Activated CD8-positive, alpha-beta memory T cell treated with anti-CD3 and anti-CD28 coated beads for 36 hours (primary cell): ENCODE data around the gene CUX1. TPM values are rescaled to one million over a fixed set of nuclear protein-coding genes. Genes with fewer than 3 reads are reported as not detected.

ENCODE experiments used
- CTCF ChIA-PET: fragments of 350-600 bp; sonication (Branson Sonifier 250); formaldehyde crosslinking; loops from one replicate; lab custom pipeline; 2021; ENCODE audit warnings: antibody characterized with exemption; lab: Charles Lee
- POLR2A ChIA-PET: fragments of 350-600 bp; sonication (Branson Sonifier 250); formaldehyde crosslinking; loops from one replicate; lab custom pipeline; 2021; ENCODE audit warnings: antibody characterized with exemption; lab: Charles Lee
- total RNA-seq, 2 experiments: library from RNA; stranded (reverse); gene quantifications; one replicate each; pipeline ENCODE4 v1.2.3, GENCODE V29; 2021

CUX1 gene
- total RNA-seq, 2 experiments from 2014 or later, result 21.1 to 23.2 TPM

DNA sequence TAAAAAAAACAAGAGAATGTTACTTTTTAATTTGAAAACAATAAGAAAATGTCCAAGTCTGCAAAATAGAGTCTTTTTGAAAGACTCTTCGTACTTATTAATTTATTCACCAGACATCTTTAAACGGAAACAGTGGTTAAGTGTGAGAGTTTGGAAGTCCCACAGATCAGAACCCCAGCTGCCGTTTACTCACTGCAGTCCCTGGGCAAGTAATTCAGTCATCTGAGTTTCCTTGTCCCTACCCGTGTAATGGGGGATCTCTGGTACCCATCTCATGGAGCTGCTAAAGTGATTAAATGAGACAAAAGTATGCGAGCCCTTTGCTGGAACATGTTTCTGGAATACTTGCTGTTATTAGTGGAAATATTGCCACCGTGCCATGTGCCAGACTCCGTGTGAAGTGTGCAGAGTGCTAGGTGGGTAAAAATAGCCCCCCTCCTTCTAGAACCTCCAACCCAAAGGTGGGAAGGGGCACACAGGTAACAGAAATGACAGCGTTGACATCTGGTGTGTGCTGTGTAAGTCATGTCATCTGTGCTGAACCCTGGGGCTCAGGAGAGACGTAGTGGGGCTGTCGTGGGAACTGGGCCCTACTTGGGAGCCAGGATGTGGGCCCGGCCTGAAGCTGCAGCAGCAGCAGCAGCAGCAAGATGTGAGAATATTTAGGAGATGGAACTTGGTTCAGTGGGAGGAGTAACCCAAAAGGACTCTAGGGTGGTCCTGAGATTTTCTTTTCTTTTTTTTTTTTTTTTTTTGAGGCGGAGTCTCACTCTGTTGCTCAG lies 140.5 kb downstream of the CUX1 start:
- ChIA-PET CTCF (no interaction called here), POLR2A (interaction anchor here (0.7 kb wide), 1 partner anchor 102 kb away, joined by 5 read pairs; no protein-coding TSS in a partner anchor)

DNA sequence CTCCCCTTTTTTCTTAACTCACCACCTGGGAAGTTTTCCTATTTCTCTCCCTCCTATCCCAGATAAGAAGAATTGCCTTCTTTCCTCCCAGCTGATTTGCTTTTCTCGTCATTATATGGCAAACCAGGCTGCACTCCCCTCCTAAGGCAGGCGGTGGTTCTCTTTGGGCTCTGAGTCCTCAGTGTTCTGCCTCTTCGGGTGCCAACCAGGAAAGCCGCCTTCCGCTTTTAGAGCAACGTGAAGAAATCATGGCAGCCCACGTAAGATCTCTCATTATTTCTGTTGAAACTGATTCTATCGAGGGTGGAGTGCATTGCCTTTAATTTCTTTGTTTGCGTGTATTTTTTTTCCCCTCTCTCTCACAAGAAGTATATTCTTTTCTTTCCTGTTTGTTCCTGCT lies 141.9 kb downstream of the CUX1 start:
- ChIA-PET POLR2A (no interaction called here), CTCF (no interaction called here)

DNA sequence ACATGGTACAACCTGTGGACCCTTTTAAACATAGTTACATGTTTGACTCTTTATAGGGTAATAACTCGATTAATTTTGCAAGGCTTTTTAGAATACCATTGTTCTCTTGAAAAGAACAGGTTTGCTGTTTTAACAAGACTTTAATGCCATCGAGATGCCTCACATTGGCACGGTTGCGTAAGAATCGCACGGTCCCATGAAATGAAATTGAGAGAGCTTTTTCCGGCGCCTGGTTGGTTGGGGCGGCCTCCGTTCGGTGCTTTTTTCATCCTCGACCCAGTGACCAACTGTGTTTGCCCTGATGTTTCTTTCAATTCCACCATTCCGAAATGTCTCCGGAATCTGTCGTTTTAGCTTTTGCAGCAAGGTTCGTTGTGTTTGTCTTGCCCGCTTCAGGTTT lies 142.4 kb downstream of the CUX1 start:
- POLR2A ChIA-PET, result no interaction called here
- CTCF ChIA-PET, result no interaction called here

DNA sequence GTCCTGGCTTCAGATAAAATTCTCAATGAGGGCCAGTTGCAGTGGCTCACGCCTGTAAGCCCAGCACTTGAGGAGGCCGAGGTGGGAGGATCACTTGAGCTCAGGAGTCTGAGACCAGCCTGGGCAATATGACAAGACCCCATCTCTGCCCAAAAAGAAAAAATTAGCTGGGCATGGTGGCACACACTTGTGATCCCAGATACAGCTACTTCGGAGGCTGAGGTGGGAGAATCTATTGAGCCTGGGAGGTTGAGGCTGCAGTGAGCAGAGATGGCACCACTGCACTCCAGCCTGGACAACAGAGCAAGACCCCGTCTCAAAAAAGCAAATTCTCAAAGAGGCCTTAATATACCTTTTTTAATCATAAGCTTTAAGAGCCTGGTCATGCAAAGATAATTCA lies 142.9 kb downstream of the CUX1 start:
- POLR2A ChIA-PET, result no interaction called here
- CTCF ChIA-PET, result no interaction called here

DNA sequence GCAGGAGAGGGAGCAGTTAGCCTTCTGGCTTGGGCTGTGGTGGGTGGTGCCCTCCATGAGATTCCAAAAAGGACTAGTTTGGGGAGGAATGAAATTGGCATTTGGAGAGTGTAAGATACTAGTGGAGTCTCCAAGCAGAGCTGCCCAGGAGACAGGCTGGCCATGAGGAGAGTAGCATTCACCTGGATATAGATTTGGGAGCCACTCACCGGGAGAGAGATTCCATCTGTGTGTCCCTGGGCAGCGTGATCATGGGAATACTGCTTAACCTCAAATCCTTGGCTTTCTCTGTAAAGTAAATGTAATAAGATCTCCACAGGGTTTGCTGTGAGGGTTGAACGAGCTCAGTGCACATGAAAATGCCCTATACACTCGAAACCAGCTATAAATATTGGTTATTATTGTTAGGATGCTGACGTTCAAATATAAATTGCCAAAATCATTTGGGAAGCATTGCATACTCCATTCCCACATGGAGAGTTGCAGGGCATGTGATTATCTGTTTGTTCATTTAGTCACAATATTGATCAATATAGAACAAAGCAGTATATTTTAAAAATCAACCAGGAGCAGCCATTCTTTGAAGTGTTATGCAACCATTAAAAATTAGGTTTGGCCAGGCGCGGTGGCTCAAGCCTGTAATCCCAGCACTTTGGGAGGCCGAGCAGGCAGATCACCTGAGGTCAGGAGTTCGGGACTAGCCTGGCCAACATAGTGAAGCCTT lies 143.7 kb downstream of the CUX1 start:
- CTCF ChIA-PET, result no interaction called here

DNA sequence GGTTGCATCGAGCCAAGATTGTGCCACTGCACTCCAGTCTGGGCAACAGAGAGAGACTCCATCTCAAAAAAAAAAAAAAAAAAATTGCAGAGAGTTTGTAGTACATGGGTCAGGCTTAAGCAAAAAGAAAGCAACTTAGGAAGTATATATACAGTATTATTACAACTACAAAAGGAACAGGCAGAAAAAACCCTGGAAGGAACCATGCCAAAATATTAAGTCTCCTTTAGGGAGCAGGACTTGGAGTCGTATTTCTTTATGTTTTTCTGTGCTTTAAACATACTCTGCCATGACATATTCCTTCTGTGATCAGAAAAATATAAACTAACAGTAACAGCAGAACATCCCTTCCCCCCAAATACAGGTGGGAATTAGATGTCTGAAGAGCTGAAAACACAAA lies 144.4 kb downstream of the CUX1 start:
- CTCF ChIA-PET, result no interaction called here
- POLR2A ChIA-PET, result no interaction called here

More for the DNA sequence above, 143.7 kb downstream of the CUX1 start:
- POLR2A ChIA-PET, result no interaction called here

DNA sequence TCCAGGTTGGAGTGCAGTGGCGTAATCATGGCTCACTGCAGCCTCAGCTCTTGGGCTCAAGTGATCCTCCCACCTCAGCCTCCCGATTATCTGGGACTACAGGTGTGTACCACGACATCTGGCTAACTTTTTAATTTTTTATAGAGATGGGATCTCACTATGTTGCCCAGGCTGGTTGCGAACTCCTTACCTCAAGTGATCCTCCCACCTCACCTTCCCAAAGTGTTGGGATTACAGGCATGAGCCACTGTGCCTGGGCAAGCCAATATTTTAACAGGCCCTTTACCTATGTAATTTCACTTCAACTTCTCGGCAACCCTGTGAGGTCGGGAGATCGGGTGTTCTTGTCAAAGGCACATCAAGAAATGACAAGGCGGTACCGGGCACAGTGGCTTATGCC lies 146.3 kb downstream of the CUX1 start:
- ChIA-PET CTCF (no interaction called here), POLR2A (no interaction called here)

DNA sequence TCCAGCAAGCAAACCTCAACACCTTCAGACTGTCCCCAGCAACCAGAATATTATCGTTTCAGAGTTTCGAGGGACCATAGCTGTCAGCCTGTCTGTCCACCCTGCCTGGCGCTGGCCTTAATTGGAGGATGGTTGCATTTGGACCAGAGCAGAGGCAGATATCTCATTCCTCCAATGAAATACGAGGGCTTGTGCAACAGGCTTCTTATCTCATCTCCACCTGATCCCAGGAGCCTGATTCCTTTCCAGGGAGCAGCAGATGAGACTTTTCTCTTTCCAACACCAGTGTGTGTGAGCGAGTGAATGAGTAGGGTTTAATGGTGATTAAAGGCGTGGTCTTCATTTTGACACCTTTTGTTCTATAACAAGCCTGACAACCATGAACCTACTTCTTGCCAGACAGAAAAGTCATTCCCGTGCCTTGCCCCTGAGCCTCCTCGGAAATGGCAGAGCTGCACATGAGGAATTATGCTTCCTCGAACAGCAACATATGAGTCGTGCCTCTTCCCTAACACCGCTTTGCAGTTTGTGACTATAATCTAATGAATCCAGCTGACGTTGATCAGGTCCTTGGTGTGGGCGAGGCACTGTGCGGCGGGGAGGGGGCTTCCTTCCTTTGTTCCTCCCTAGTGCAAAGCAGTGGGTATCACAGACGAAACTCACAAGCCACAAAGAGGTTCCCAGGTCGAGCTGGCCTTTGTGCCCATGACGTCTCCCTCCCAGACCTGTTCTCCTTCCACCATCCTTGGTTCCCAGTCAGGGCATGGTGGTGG lies 147.4 kb downstream of the CUX1 start:
- ChIA-PET POLR2A (no interaction called here), CTCF (interaction anchor here (0.6 to 1.8 kb wide), 2 partner anchors 10 to 140 kb away, joined by 4 to 5 read pairs; no protein-coding TSS in a partner anchor)

DNA sequence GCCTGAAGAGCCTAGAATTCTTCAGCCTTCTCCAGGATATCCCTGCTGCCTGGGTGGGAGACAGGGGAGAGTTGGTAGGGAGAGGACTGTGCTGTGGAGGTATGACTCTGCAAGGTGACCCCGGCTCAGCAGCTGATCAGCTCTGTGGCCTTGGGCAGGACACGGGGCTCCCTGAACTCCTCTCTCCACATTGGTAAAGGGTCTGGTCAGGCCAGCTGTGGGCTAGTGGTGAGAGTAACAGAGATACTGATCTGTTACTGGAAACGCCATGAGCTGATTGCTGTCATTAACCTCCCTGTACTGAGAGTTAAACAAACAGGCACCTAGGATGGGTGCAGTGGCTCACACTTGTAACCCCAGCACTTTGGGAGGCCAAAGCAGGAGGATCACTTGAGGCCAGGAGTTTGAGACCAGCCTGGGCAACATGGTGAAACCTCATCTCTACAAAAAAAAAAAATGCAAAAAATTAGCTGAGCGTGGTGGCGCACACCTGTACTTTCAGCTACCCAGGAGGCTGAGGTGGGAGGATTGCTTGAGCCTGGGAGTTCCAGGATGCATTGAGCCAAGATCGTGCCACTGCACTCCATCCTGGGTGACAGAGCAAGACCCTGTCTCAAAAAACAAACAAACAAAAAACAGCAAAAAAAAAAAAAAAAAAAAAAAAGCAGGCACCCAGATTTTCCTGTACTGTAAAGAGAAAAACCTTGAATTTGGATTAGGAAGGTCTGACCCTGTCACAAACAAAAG lies 151.5 kb downstream of the CUX1 start:
- POLR2A ChIA-PET, result no interaction called here

DNA sequence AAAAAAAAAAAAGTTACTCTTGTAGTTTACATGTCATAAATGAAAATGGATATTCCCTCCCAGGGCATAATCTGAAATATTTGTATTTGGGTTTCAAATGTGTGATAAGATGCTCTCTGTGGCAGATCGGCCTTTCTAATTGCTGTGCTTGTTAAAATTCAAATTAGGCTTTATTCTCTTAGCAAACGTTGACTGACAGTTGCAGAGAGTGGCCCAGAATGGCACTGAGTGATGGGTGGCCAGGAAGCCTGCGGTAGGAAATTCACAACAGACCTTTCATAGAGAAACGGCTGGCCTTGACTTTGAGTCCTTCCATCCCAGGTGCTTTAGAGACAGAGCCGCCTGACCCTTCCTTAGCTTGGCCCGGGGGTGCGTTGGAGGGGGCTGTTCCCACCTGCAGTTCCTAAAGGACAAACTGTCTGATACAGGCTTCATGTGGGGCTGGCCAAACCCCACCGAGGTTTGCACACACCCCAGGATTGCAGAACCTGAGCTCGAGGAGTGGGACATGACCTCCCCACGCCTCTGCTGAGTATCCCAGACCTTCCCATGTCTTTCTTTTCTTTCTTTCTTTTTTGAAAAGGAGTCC lies 152.7 kb downstream of the CUX1 start:
- ChIA-PET POLR2A (no interaction called here), CTCF (no interaction called here)

More for the DNA sequence above, 151.5 kb downstream of the CUX1 start:
- CTCF ChIA-PET, result no interaction called here

DNA sequence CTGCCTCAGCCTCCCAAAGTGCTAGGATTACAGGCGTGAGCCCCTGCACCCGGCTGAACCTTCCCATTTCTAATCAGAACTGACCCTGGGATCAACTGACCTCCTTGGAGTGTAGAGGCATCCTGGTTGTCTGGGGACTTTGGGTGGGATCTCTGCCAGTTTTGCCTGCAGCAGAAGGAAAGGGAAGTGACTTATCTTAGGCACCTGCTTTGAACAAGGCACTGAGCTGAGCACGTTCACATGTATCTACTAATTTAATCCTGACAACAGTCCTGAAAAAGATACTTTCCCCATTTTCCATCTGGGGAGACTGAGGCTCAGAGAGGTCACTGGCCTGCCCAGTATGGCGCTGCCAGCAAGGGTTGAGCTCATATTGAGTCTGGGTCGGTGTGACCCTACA lies 153.4 kb downstream of the CUX1 start:
- POLR2A ChIA-PET, result no interaction called here

DNA sequence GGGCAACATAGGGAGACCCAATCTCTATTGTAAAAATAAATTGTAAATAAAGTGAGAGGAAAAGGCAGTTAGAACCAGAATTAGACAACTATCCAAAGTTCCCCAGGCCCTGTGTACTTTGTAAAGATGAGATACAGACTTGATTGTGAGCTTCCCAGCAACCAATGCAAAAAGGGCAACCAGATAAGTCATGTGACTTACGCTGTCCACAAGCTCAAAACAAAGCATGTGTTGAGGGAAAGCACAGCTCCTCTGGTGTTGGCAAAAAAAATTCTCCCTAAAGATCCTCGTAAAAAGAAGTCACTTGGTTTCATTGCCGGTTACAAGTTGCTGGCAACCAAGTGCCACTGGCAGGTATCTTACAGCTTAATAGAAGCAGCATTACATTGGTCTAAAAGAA lies 154.0 kb downstream of the CUX1 start:
- ChIA-PET CTCF (no interaction called here), POLR2A (no interaction called here)

More for the DNA sequence above, 153.4 kb downstream of the CUX1 start:
- CTCF ChIA-PET, result no interaction called here

DNA sequence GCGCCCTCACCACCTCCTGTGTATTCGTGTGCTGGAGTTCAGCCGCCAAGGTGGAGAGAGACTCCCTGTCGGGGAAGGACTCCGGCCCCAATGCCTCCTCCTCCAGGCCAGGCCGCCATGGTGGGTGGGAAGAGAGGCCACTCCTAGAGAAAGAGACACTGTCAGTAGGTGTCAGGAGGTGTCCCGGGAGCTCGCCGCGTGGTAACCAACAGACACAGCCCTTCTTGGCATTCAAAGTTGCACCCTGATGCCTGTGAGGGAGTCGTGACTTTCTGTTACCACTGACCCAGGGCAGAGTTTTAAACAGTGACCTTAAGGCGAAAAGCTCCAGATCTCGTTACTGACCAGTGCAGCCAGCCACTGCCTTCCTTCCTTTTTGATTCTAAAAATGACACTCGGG lies 155.2 kb downstream of the CUX1 start:
- ChIA-PET POLR2A (no interaction called here), CTCF (no interaction called here)

DNA sequence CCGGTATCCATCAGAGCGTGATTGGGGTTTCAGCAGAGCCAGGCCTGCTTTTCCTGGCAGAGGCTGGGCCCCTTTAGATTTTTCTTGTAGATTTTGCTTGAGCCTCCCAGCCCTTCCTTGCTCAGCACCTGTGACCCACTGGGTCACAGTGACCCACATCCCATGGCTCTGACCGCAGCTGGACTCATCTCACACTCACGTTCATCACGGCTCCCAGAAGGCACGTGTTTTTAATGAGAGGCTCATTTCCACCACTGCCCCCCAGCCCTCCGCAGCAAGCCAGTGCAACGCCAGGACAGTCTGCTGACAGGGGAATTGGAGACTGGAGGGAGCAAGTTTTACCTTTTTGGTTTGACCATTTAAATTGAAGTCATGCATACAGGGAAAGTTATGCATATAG lies 155.7 kb downstream of the CUX1 start:
- CTCF ChIA-PET, result no interaction called here

DNA sequence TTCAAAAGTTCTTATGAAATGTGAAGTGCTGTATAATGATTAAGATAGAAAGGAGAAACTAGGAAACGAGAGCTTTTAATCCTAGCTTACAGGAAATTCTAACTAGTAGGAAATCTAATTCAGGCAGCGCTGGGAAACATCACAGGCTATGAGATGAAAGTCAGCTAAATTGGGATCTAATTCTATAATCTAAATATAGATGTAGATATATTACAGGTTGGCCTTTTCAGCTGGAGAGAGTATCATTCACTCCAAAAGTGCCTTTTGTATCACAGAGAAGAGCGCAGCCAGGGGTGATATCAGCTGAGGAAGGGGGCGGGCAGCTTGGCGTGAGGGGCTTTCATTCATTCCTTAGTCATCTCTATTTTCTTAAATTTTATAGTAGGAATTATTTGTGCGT lies 157.0 kb downstream of the CUX1 start:
- POLR2A ChIA-PET, result no interaction called here

More for the DNA sequence above, 155.7 kb downstream of the CUX1 start:
- POLR2A ChIA-PET, result no interaction called here

DNA sequence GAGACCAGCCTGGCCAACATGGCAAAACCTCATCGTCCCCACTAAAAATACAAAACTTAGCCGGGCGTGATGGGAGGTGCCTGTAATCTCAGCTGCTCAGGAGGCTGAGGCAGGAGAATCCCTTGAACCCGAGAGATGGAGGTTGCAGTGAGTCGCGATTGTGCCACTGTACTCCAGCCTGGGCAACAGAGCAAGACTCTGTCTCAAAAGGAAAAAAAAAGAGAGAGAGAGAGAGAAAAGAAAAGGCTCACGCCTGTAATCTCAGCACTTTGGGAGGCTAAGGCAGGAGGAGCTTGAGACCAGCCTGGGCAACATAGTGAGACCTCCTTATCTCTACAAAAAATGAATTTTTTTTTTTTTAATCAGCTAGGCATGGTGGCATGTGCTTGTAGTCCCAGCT lies 157.6 kb downstream of the CUX1 start:
- ChIA-PET CTCF (interaction anchor here (1.6 kb wide), 1 partner anchor 10 kb away, joined by 5 read pairs; no protein-coding TSS in a partner anchor), POLR2A (no interaction called here)

More for the DNA sequence above, 157.0 kb downstream of the CUX1 start:
- CTCF ChIA-PET, result interaction anchor here (1.6 kb wide), 1 partner anchor 9 kb away, joined by 5 read pairs; no protein-coding TSS in a partner anchor

DNA sequence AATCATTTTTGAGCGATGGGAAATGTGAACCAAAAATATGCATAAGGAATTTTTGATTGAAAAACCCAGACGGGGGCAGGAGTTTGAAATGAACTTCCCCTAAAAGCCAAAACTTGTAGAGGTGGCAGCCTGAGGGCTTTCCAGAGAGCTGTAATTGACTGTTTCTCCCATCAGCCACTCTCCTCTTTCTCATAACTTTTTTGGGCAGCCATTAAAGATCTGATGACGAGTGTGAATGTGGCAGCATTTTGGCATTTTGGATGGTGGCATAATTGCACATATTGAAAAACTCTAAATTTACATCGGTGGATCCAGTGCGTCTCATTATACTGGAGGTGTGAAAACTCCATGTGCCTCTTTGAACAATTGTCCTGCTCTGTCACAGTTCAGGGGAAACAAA lies 159.0 kb downstream of the CUX1 start:
- ChIA-PET POLR2A (no interaction called here), CTCF (no interaction called here)

DNA sequence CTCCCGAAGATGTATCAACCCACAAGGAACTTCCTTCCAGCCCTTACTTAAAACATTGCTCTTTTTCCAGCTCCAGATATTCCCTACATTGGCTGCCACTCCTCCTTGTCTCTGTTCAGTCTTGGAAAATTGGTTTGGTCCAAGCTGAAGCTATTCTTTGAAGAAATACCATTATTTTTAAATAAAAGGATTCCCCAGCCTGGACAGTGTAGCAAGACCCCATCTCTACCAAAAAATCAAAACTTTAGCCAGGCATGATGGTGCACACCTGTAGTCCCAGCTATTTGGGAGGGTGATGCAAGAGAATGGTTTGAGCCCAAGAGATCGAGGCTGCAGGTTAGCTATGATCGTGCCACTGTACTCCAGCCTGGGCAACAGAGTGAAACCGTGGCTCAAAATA lies 159.8 kb downstream of the CUX1 start:
- CTCF ChIA-PET, result no interaction called here

DNA sequence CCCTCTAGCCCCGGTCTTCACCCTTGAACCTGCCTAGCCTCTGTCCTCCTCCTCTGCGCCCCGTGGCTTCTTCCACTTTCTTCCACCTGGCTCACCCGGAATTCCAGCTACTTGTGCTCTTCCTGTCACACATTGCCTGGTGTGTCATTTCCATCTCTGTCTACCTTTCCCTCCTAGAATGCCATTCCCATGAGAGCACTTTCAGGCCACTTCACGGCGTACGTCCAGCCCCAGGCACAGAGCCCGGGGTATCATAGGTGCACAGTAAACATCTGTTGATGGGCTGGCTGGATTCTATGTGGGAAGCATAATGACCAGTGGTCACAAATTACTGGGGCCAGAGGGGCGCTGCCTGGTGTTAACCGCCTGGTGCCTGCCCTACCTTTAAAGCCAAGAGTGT lies 161.3 kb downstream of the CUX1 start:
- ChIA-PET CTCF (no interaction called here), POLR2A (no interaction called here)

More for the DNA sequence above, 159.8 kb downstream of the CUX1 start:
- POLR2A ChIA-PET, result no interaction called here
